Measurements from ENCODE around the gene C1orf159. TPM values are rescaled to one million over a fixed set of nuclear protein-coding genes. Genes with fewer than 3 reads are reported as not detected.

Gene C1orf159
- polyA plus RNA-seq, 1 donor (not counting 4 experiments of a cell fraction or from before 2014, with no cell fraction given) = 6.1 TPM

- H2AFZ ChIP-seq (ENCODE audit: control insufficient read depth, low read length) = no peak overlapping the region
- H3K9ac ChIP-seq (ENCODE audit: control insufficient read depth, extremely low read depth, insufficient read depth, low read length) = no peak overlapping the region
- dilution Hi-C loops (cut with MboI; ENCODE audit: extremely low pct_ligation_motif_present, low sequenced_read_pairs) = no loop called here
- H3K36me3 ChIP-seq (ENCODE audit: control insufficient read depth in 2 of 2, extremely low read depth in 1 of 2, insufficient read depth in 2 of 2, low read length in 2 of 2) = peaks cover 0 to 6% of the 10 kb centered on the region in 2 experiments
- H3K9me1 ChIP-seq (ENCODE audit: control insufficient read depth, extremely low read depth, insufficient read depth, low read length) = no peaks in the 10 kb centered on the region
- H3K4me3 ChIP-seq (ENCODE audit: control insufficient read depth in 2 of 3, extremely low read depth in 1 of 3, insufficient read depth in 2 of 3, low read depth in 1 of 3, low read length in 3 of 3) = no peak overlapping the region
- H3K27me3 ChIP-seq (ENCODE audit: control insufficient read depth, extremely low read depth, insufficient read depth, low read length) = no peaks in the 10 kb centered on the region
- no peaks in the 10 kb centered on the region for H3K79me2 ChIP-seq (ENCODE audit: control insufficient read depth, insufficient read depth, low read length)
- no peak overlapping the region for H3K27ac ChIP-seq (ENCODE audit: control insufficient read depth, insufficient read depth, low read length)
- peaks cover 12% of the 10 kb centered on the region for H3K4me1 ChIP-seq (ENCODE audit: control insufficient read depth, extremely low read depth, insufficient read depth, low read length)
- FAIRE-seq (no peak), DNase-seq (ENCODE audit: low read depth, low spot score) (no peak)
- TF ChIP-seq CTCF (optimal IDR thresholded peaks at IDR 0.05 in 1 of 3, IDR thresholded peaks at IDR 0.05 in 1 of 3, conservative IDR thresholded peaks at IDR 0.05 in 1 of 3; ENCODE audit: extremely low read depth in 1 of 3, insufficient read depth in 2 of 3, low read length in 3 of 3) = no peak
- TF ChIP-seq EZH2 (IDR thresholded peaks at IDR 0.05; ENCODE audit: low read length) = no peak
- no peaks in the 10 kb centered on the region for H4K20me1 ChIP-seq (ENCODE audit: control insufficient read depth, extremely low read depth, insufficient read depth, low read length)
- no peaks in the 10 kb centered on the region for H3K9me3 ChIP-seq (ENCODE audit: control insufficient read depth, low read depth, low read length)
- no peak overlapping the region for H3K4me2 ChIP-seq (ENCODE audit: control insufficient read depth, extremely low read depth, insufficient read depth, low read depth, low read length)
These were observed 35.0 kb downstream of the C1orf159 start for GRCh38 chr1:1080951-1081310.

- FAIRE-seq (no peak), DNase-seq (ENCODE audit: low read depth, low spot score) (no peak)
- peaks cover 3% of the 10 kb centered on the region for H3K27me3 ChIP-seq (ENCODE audit: control insufficient read depth, extremely low read depth, insufficient read depth, low read length)
- H3K36me3 ChIP-seq (ENCODE audit: control insufficient read depth in 2 of 2, extremely low read depth in 1 of 2, insufficient read depth in 2 of 2, low read length in 2 of 2) = peaks cover 0 to 6% of the 10 kb centered on the region in 2 experiments
- no peak overlapping the region for H3K4me3 ChIP-seq (ENCODE audit: control insufficient read depth in 2 of 3, extremely low read depth in 1 of 3, insufficient read depth in 2 of 3, low read depth in 1 of 3, low read length in 3 of 3)
- dilution Hi-C loops (cut with MboI; ENCODE audit: extremely low pct_ligation_motif_present, low sequenced_read_pairs) = no loop called here
- H4K20me1 ChIP-seq (ENCODE audit: control insufficient read depth, extremely low read depth, insufficient read depth, low read length) = no peaks in the 10 kb centered on the region
- TF ChIP-seq EZH2 (IDR thresholded peaks at IDR 0.05; ENCODE audit: low read length) (no peak), CTCF (optimal IDR thresholded peaks at IDR 0.05 in 1 of 3, IDR thresholded peaks at IDR 0.05 in 1 of 3, conservative IDR thresholded peaks at IDR 0.05 in 1 of 3; ENCODE audit: extremely low read depth in 1 of 3, insufficient read depth in 2 of 3, low read length in 3 of 3) (no peak)
- H3K9me1 ChIP-seq (ENCODE audit: control insufficient read depth, extremely low read depth, insufficient read depth, low read length) = no peaks in the 10 kb centered on the region
- no peaks in the 10 kb centered on the region for H3K9me3 ChIP-seq (ENCODE audit: control insufficient read depth, low read depth, low read length)
- H3K27ac ChIP-seq (ENCODE audit: control insufficient read depth, insufficient read depth, low read length) = no peak overlapping the region
- peak overlapping the region; percentile 54 for H3K9ac ChIP-seq (ENCODE audit: control insufficient read depth, extremely low read depth, insufficient read depth, low read length)
- peak overlapping the region; percentile 73 for H3K4me2 ChIP-seq (ENCODE audit: control insufficient read depth, extremely low read depth, insufficient read depth, low read depth, low read length)
- no peaks in the 10 kb centered on the region for H3K79me2 ChIP-seq (ENCODE audit: control insufficient read depth, insufficient read depth, low read length)
- peaks cover 12% of the 10 kb centered on the region for H3K4me1 ChIP-seq (ENCODE audit: control insufficient read depth, extremely low read depth, insufficient read depth, low read length)
- no peak overlapping the region for H2AFZ ChIP-seq (ENCODE audit: control insufficient read depth, low read length)
These were observed 35.6 kb downstream of the C1orf159 start for GRCh38 chr1:1080122-1080757.

Data from keratinocyte (primary cell).